HG03095 (cell line): Measurements from ENCODE around the gene EPHA7.

ENCODE experiments used
- ATAC-seq: cut with Tn5 transposase; IDR thresholded peaks from one replicate; pipeline ENCODE4 v1.9.1; 2021; ENCODE audit warnings: moderate library complexity; ENCODE audit not compliant: unreplicated experiment

Gene EPHA7

GRCh38 chr6:93393554-93394074 is 25.7 kb downstream of the EPHA7 start:
- no peak for ATAC-seq

- no peak for ATAC-seq
Measured at GRCh38 chr6:93392797-93393196, 26.6 kb downstream of the EPHA7 start.

- ATAC-seq: no peak
Measured at GRCh38 chr6:93391965-93392364, 27.4 kb downstream of the EPHA7 start.

GRCh38 chr6:93389192-93389591 is 30.2 kb downstream of the EPHA7 start:
- no peak for ATAC-seq

- no peak for ATAC-seq
Measured at GRCh38 chr6:93388070-93388469, 31.3 kb downstream of the EPHA7 start.

- ATAC-seq: no peak
Measured at GRCh38 chr6:93376026-93376540, 43.3 kb downstream of the EPHA7 start.

- ATAC-seq: no peak
Measured at GRCh38 chr6:93373445-93373844, 45.9 kb downstream of the EPHA7 start.

- ATAC-seq: no peak
Measured at GRCh38 chr6:93371756-93372155, 47.6 kb downstream of the EPHA7 start.

GRCh38 chr6:93369586-93370134 is 49.7 kb downstream of the EPHA7 start:
- ATAC-seq: no peak

- no peak for ATAC-seq
Measured at GRCh38 chr6:93366506-93366905, 52.9 kb downstream of the EPHA7 start.

GRCh38 chr6:93365445-93365844 is 53.9 kb downstream of the EPHA7 start:
- no peak for ATAC-seq

GRCh38 chr6:93358435-93358834 is 60.9 kb downstream of the EPHA7 start:
- no peak for ATAC-seq

GRCh38 chr6:93352604-93353003 is 66.8 kb downstream of the EPHA7 start:
- no peak for ATAC-seq

- no peak for ATAC-seq
Measured at GRCh38 chr6:93351222-93351621, 68.1 kb downstream of the EPHA7 start.

- ATAC-seq: no peak
Measured at GRCh38 chr6:93350774-93351173, 68.6 kb downstream of the EPHA7 start.

- no peak for ATAC-seq
Measured at GRCh38 chr6:93344333-93344835, 75.0 kb downstream of the EPHA7 start.

- no peak for ATAC-seq
Measured at GRCh38 chr6:93343476-93343875, 75.9 kb downstream of the EPHA7 start.

- no peak for ATAC-seq
Measured at GRCh38 chr6:93341900-93342613, 77.3 kb downstream of the EPHA7 start.

GRCh38 chr6:93337772-93338394 is 81.5 kb downstream of the EPHA7 start:
- ATAC-seq: no peak

GRCh38 chr6:93337014-93337413 is 82.3 kb downstream of the EPHA7 start:
- ATAC-seq: no peak

- no peak for ATAC-seq
Measured at GRCh38 chr6:93329301-93330000, 89.9 kb downstream of the EPHA7 start.
